Activated naive CD4-positive, alpha-beta T cell (primary cell): ENCODE results near the gene SUB1.
A peak's percentile ranks its signal among the peaks of the same experiment; 100 is the strongest.
"Not testable (repeated sequence)": the region's sequence is repeated elsewhere in the genome, so short reads cannot be mapped to it uniquely, and the experiment has no call there.

Experiments used
- DNase-seq, 4 experiments: peaks; one replicate each; lab custom pipeline; 2025; lab: John Stamatoyannopoulos, UW

The SUB1 gene

GRCh38 chr5:32600054-32600622 is 14.8 kb downstream of the SUB1 start:
- no peak for DNase-seq

GRCh38 chr5:32601623-32602295 is 16.4 kb downstream of the SUB1 start:
- no peak for DNase-seq

- DNase-seq, result no peak
Observed at GRCh38 chr5:32602906-32603305, 17.5 kb downstream of the SUB1 start.

GRCh38 chr5:32604800-32605765 is 19.7 kb downstream of the SUB1 start:
- no peak for DNase-seq

- no peak for DNase-seq
Observed at GRCh38 chr5:32605766-32606152, 20.4 kb downstream of the SUB1 start.

- no peak for DNase-seq
Observed at GRCh38 chr5:32612134-32612888, 27.0 kb downstream of the SUB1 start.

GRCh38 chr5:32613050-32613672 is 27.8 kb downstream of the SUB1 start:
- peak; percentile 72 to 79 (median 74) for DNase-seq

- no peak for DNase-seq
Observed at GRCh38 chr5:32615236-32615635, 29.9 kb downstream of the SUB1 start.

GRCh38 chr5:32618962-32619361 is 33.6 kb downstream of the SUB1 start:
- no peak for DNase-seq

GRCh38 chr5:32621256-32621655 is 35.9 kb downstream of the SUB1 start:
- no peak for DNase-seq

GRCh38 chr5:32625106-32625505 is 39.7 kb downstream of the SUB1 start:
- DNase-seq, result no peak

- DNase-seq, result no peak
Observed at GRCh38 chr5:32625547-32625946, 40.2 kb downstream of the SUB1 start.

GRCh38 chr5:32627219-32627870 is 42.0 kb downstream of the SUB1 start:
- no peak for DNase-seq

GRCh38 chr5:32628049-32628844 is 42.9 kb downstream of the SUB1 start:
- no peak for DNase-seq

GRCh38 chr5:32630867-32631491 is 45.6 kb downstream of the SUB1 start:
- no peak for DNase-seq

- not testable (repeated sequence) for DNase-seq
Observed at GRCh38 chr5:32633017-32633416, 47.7 kb downstream of the SUB1 start.

GRCh38 chr5:32638309-32638708 is 53.0 kb downstream of the SUB1 start:
- no peak for DNase-seq

- no peak for DNase-seq
Observed at GRCh38 chr5:32639943-32640342, 54.6 kb downstream of the SUB1 start.

- no peak for DNase-seq
Observed at GRCh38 chr5:32642276-32643002, 57.1 kb downstream of the SUB1 start.
